GM21723 (cell line): ENCODE data around the gene CYB5RL.

Source experiments
- ATAC-seq: cut with Tn5 transposase; IDR thresholded peaks from one replicate; pipeline ENCODE4 v1.9.1; 2021; ENCODE audit warnings: mild to moderate bottlenecking, moderate library complexity; ENCODE audit not compliant: unreplicated experiment

CYB5RL gene

GRCh38 chr1:54163051-54163450, 36.8 kb downstream of the CYB5RL start:
- ATAC-seq = no peak

DNA sequence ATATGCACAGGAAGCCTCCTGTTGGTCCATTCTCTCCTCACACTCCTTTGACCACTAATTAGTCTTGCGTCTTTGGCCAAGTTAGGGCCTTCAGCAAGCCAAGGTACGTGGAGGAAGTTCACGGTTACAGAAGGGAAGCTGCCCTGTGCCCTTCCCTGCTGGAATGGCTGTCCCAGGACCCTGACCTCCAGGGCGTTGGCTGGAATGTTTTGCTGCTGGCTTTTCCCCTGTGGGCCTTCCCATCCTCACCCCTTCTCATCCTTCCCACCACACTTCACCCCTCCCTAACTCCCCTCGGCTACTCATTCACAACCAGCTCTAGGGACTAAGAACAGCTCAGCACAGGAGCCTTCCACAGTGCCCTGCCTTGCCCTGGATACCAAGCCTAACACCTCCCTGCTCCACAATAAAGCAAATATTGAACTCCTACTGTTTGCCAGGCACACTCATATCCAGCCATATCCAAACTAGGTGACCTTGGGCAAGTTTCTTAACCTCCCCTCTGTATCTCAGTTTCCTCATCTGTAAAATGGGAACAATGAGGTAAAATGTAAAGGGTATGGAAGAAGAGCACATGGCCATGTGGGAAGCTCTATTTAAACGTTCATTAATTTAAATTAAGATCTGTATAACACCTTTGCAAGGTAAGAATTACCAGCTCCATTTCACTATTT, 38.2 kb downstream of the CYB5RL start:
- no peak for ATAC-seq

GRCh38 chr1:54160351-54160750, 39.5 kb downstream of the CYB5RL start:
- no peak for ATAC-seq

- ATAC-seq = no peak
Measured at GRCh38 chr1:54159733-54160316, 40.0 kb downstream of the CYB5RL start.

DNA sequence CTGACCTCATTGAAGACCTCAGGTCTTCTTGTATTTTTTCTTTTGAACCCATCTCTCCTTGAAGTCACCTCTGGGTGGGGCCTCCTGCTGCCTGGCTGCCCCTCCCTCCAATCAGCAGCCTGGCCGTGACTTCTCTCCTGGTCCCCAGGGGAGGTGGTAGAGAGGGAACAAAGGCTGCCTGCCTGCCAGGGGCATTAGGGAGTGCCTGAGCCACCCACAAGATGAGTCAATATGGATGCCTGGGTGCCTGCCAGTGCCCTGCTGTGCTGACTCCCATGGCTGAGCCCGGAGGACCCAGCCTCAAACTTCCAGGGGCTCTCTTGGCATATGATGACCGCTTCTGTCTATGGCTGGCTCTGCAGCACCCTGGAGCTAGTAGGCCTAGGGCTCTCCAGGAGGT, 41.8 kb downstream of the CYB5RL start:
- no peak for ATAC-seq

DNA sequence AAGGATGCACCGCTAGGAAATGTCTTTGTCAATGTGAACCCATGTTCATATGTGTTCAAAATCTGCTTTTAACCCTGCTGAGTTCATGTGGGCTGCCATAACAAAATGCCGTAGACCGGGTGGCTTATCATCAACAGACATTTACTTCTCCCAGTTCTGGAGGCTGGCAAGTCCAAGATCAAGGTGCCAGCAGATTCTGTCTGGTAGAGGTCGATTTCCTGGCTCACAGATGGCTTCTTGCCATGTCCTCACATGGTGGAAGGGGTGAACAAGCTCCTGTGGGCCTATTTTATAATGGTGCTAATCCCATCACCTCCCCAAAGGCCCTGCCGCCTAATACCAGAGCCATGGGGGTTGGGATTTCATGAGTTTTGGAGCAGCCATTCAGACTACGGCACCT, 42.4 kb downstream of the CYB5RL start:
- no peak for ATAC-seq

DNA sequence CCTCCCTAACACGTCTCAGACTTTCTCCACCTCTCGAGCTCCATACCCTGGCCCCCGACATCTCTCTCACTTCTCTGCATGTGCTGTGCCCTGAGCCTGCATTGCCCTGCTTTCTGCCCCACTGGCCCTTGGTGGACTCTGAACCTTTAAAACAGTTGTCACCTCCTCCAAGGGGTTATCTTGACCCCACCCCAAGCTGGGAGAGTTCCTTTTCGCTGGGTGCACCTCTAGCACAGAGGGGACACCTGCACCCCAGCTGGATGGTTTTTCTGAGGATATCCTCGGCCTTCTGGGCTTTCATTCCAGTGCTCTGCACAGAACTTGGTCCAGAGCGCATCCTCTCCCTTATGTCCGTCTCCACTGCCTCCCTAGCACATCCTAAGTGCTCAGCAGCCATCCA, 42.8 kb downstream of the CYB5RL start:
- no peak for ATAC-seq

GRCh38 chr1:54156201-54156600, 43.6 kb downstream of the CYB5RL start:
- no peak for ATAC-seq

DNA sequence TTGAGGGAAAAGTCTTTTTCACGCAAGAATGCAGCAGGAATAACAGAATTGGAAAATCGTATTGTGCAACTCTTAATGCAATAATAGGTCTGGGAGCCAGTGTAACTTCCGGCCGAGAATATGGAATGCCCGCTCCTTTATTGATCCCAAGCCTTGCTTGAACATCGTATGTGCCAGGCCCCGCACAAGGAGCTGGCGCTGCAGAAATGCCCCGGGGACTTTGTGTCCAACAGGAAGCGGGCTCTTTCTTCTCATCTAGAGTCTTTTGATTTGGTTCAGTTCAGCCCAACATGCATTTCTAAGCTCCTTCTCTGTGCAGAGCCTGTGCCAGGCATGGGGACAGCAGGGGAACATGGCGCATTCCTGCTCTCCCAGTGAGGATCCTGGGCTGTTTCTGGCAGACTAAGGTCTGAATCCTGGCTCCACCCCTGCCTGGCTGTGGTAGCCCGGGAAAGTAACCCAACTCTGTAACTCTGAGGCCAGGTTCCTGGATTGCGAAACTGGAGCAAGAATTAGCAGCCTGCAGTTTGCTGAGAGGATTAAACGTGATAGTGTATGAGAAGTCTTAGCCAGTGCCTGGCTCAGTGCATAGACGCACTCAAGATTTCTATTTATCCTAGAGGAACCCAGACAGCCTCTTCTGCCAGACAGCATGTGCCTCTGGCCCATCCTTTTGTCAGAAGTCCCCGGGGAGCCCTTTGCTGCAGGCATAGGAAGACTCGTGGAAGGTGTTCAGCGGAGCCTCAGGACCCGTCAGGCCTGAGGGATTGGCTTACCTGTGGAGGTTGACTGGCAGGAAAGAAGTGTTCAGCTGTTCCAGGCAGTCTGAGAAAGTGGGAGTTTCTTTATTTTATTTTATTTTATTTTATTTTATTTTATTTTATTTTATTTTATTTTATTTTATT, 46.0 kb downstream of the CYB5RL start:
- ATAC-seq = no peak

- ATAC-seq = no peak
Measured at GRCh38 chr1:54152696-54153095, 47.1 kb downstream of the CYB5RL start, which contains the start of gene CDCP2. CDCP2 (minus strand) TSS chr1:54153000; CDS start chr1:54152922, 78 bp downstream.

GRCh38 chr1:54151013-54151412, 48.8 kb downstream of the CYB5RL start:
- ATAC-seq = no peak
